H1 (cell line): ENCODE measurements around the gene SH3TC2. TPM values are rescaled to one million over a fixed set of nuclear protein-coding genes. Genes with fewer than 3 reads are reported as not detected.

Source experiments
- CTCF ChIA-PET: fragments of 300-600 bp; sonication (Branson Sonifier 250); formaldehyde crosslinking; loops from one replicate; lab custom pipeline; 2021; ENCODE audit not compliant: partially characterized antibody; lab: Charles Lee
- POLR2A ChIA-PET: fragments of 300-600 bp; sonication (Branson Sonifier 250); formaldehyde crosslinking; loops from one replicate; lab custom pipeline; 2021; ENCODE audit warnings: inconsistent platforms; ENCODE audit not compliant: partially characterized antibody; lab: Charles Lee
- DNase-seq, 2 experiments: peaks; one replicate each; pipeline versions ENCODE4 v3.0.0 to v3.0.0-alpha.2; 2010 to 2022; ENCODE audit warnings: low spot score in 2 of 2, low read depth in 1 of 2, mixed read lengths in 1 of 2
- FAIRE-seq: peaks from 2 replicates; lab custom pipeline; 2011; peaks lifted over from hg19 to GRCh38; lab: Jason Lieb, UNC
- H2AFZ ChIP-seq: 2 replicates; pipeline ENCODE4 v1.8.1; 2012; ENCODE audit warnings: low read length, inconsistent platforms
- H2AK5ac ChIP-seq: 2 replicates; pipeline ENCODE4 v1.6.1; 2013; ENCODE audit warnings: low read depth, low read length
- H2BK120ac ChIP-seq: replicated peaks from 2 replicates; pipeline ENCODE3; 2013; ENCODE audit warnings: low read depth, low read length, inconsistent platforms
- H2BK12ac ChIP-seq: 2 replicates; pipeline ENCODE4 v1.6.1; 2013; ENCODE audit warnings: low read depth, low read length
- H2BK15ac ChIP-seq: 2 replicates; pipeline ENCODE4 v1.6.1; 2013; ENCODE audit warnings: low read length
- H2BK20ac ChIP-seq: 2 replicates; pipeline ENCODE4 v1.6.1; 2013; ENCODE audit warnings: low read length
- H2BK5ac ChIP-seq: 2 replicates; pipeline ENCODE4 v1.6.1; 2013; ENCODE audit warnings: low read depth, low read length
- H3K14ac ChIP-seq: 2 replicates; pipeline ENCODE4 v1.6.1; 2013; ENCODE audit warnings: inconsistent platforms; ENCODE audit not compliant: insufficient read length
- H3K18ac ChIP-seq: 2 replicates; pipeline ENCODE4 v1.6.1; 2013; ENCODE audit warnings: low read length; ENCODE audit errors: extremely low read depth
- H3K23ac ChIP-seq: 2 replicates; pipeline ENCODE4 v1.6.1; 2013; ENCODE audit warnings: inconsistent platforms; ENCODE audit not compliant: insufficient read length
- H3K23me2 ChIP-seq: 2 replicates; pipeline ENCODE4 v1.6.1; 2013; ENCODE audit warnings: low read depth, low read length
- H3K27ac ChIP-seq: 2 replicates; pipeline ENCODE4 v1.6.1; 2011; ENCODE audit warnings: low read depth, low read length, inconsistent platforms
- H3K27me3 ChIP-seq, 4 experiments: replicated peaks in 1 of 4; 1 replicate in 1 of 4; 2 replicates in 3 of 4; pipeline versions ENCODE4 v1.6.1 to v1.8.1; 2011 to 2013; ENCODE audit warnings: low read length in 3 of 4, mild to moderate bottlenecking in 3 of 4, inconsistent platforms in 2 of 4, mixed read lengths in 2 of 4, moderate library complexity in 1 of 4; ENCODE audit not compliant: control insufficient read depth in 3 of 4, insufficient read depth in 3 of 4; ENCODE audit errors: extremely low read depth in 1 of 4
- H3K36me3 ChIP-seq, 4 experiments: 2 replicates each; pipeline versions ENCODE4 v1.6.1 to v1.8.1; 2011 to 2013; ENCODE audit warnings: mild to moderate bottlenecking in 4 of 4, low read length in 3 of 4, moderate library complexity in 2 of 4, control low read depth in 1 of 4, inconsistent platforms in 1 of 4; ENCODE audit not compliant: insufficient read depth in 4 of 4, control insufficient read depth in 2 of 4
- H3K4ac ChIP-seq: replicated peaks from 2 replicates; pipeline ENCODE3; 2013; ENCODE audit warnings: low read length, low read depth, mixed read lengths, inconsistent platforms; ENCODE audit not compliant: insufficient read length
- H3K4me1 ChIP-seq, 4 experiments: replicated peaks in 1 of 4; 1 replicate in 1 of 4; 2 replicates in 3 of 4; pipeline versions ENCODE4 v1.6.1 to v1.8.1; 2011 to 2013; ENCODE audit warnings: low read length in 3 of 4, inconsistent platforms in 2 of 4, mixed read lengths in 1 of 4; ENCODE audit not compliant: insufficient read depth in 4 of 4, control insufficient read depth in 3 of 4
- H3K4me2 ChIP-seq, 2 experiments: 2 replicates each; pipeline versions ENCODE4 v1.6.1 to v1.8.1; 2011 to 2013; ENCODE audit warnings: low read depth in 2 of 2, low read length in 2 of 2, control low read depth in 1 of 2, inconsistent platforms in 1 of 2, mild to moderate bottlenecking in 1 of 2; ENCODE audit not compliant: insufficient read depth in 1 of 2
- H3K4me3 ChIP-seq, 4 experiments: fragments of 200-600, 300-600 bp in 1 of 4; sonication (generic), shearing (Covaris generic), sonication (Bioruptor Twin) in 1 of 4; 2 replicates each; pipeline versions ENCODE4 v1.5.1 to v1.8.1; 2011 to 2016; ENCODE audit warnings: low read length in 4 of 4, low read depth in 3 of 4, control low read depth in 2 of 4, inconsistent platforms in 2 of 4, mild to moderate bottlenecking in 2 of 4, mixed read lengths in 1 of 4, moderate library complexity in 1 of 4; ENCODE audit not compliant: insufficient read depth in 2 of 4; ENCODE audit errors: extremely low read depth in 1 of 4
- H3K56ac ChIP-seq: replicated peaks from 2 replicates; pipeline ENCODE3; 2013; ENCODE audit warnings: low read depth, mild to moderate bottlenecking, mixed read lengths, low read length, inconsistent platforms; ENCODE audit not compliant: insufficient read length
- H3K79me1 ChIP-seq: 2 replicates; pipeline ENCODE4 v1.6.1; 2013; ENCODE audit warnings: low read depth, low read length, control low read depth
- H3K79me2 ChIP-seq, 2 experiments: 2 replicates each; pipeline versions ENCODE4 v1.6.1 to v1.8.1; 2012 to 2013; ENCODE audit warnings: low read length in 2 of 2, mild to moderate bottlenecking in 2 of 2, inconsistent platforms in 1 of 2; ENCODE audit not compliant: insufficient read depth in 2 of 2, control insufficient read depth in 1 of 2
- H3K9ac ChIP-seq, 4 experiments: replicated peaks in 1 of 4; 1 replicate in 1 of 4; 2 replicates in 3 of 4; pipeline versions ENCODE4 v1.6.1 to v1.8.1; 2011 to 2013; ENCODE audit warnings: low read depth in 3 of 4, low read length in 3 of 4, control low read depth in 2 of 4, mild to moderate bottlenecking in 2 of 4, moderate library complexity in 2 of 4, inconsistent platforms in 1 of 4; ENCODE audit errors: extremely low read depth in 1 of 4
- H3K9me3 ChIP-seq, 2 experiments: 2 replicates each; pipeline versions ENCODE4 v1.6.1 to v1.8.1; 2012 to 2013; ENCODE audit warnings: mild to moderate bottlenecking in 2 of 2, moderate library complexity in 2 of 2, control low read depth in 1 of 2, inconsistent platforms in 1 of 2, low read depth in 1 of 2, low read length in 1 of 2, mixed read lengths in 1 of 2; ENCODE audit not compliant: insufficient read depth in 2 of 2
- H4K20me1 ChIP-seq, 2 experiments: replicated peaks in 1 of 2; 2 replicates each; pipeline versions ENCODE3 to v1.8.1; 2011 to 2013; ENCODE audit warnings: inconsistent platforms in 2 of 2, low read length in 2 of 2, mild to moderate bottlenecking in 1 of 2; ENCODE audit not compliant: insufficient read depth in 2 of 2, control insufficient read depth in 1 of 2
- H4K5ac ChIP-seq: 2 replicates; pipeline ENCODE4 v1.6.1; 2013; ENCODE audit warnings: low read length, low read depth, mixed read lengths, inconsistent platforms; ENCODE audit not compliant: insufficient read length
- H4K8ac ChIP-seq: 2 replicates; pipeline ENCODE4 v1.8.0; 2013; ENCODE audit warnings: mild to moderate bottlenecking, moderate library complexity, low read length, inconsistent platforms; ENCODE audit not compliant: insufficient read depth; ENCODE audit errors: extremely low read depth
- H4K91ac ChIP-seq: replicated peaks from 2 replicates; pipeline ENCODE3; 2013; ENCODE audit warnings: low read length, mixed read lengths, inconsistent platforms; ENCODE audit not compliant: insufficient read length
- WGBS, 2 experiments: shearing (Covaris generic) in 1 of 2; methylation state at CpG; one replicate each; pipeline versions ENCODE4 v1.1.6 to v1.1.7; 2013 to 2015; ENCODE audit warnings: low lambda C conversion rate in 2 of 2, mixed read lengths in 2 of 2, inconsistent platforms in 1 of 2, low coverage in 1 of 2, missing lambda C conversion rate in 1 of 2; ENCODE audit not compliant: insufficient replicate concordance in 2 of 2, insufficient coverage in 1 of 2, insufficient read length in 1 of 2; ENCODE audit errors: extremely low coverage in 1 of 2, missing lambda C conversion rate in 1 of 2; 5-methylcytosine and 5-hydroxymethylcytosine counted together
- polyA plus RNA-seq, 7 experiments: library from polyadenylated mRNA; depleted of rRNA in 3 of 7; stranded (reverse) in 5 of 7; unstranded in 2 of 7; fragments of >200 nt in 5 of 7; fragments of 200-250 nt in 2 of 7; gene quantifications; 1 replicate in 5 of 7; 2 replicates in 1 of 7; 4 replicates in 1 of 7; pipeline versions ENCODE4 v1.2.1 to v1.2.3, GENCODE V29; 2011 to 2013; ENCODE audit warnings: missing spikeins in 2 of 7, mixed read lengths in 2 of 7
- total RNA-seq: library from RNA; stranded (reverse); fragmentation: NEBNext Ultra II Directional; extraction: Animal tissue kit (Norgen Biotek cat#: 25700); gene quantifications from 2 replicates; pipeline ENCODE4 v1.2.1, GENCODE V29; 2021

SH3TC2 gene
- total and polyA plus RNA-seq, 2 of the 8 experiments (the other 6 are each of a cell fraction or from before 2014, with no cell fraction given): 0.11 to 0.80 TPM

GRCh38 chr5:148979083-148979723 is 83.7 kb downstream of the SH3TC2 start:
- H3K4me2 ChIP-seq: no peak overlapping the region
- no peak overlapping the region for H4K5ac ChIP-seq
- no peak overlapping the region for H3K9ac ChIP-seq
- H4K8ac ChIP-seq: no peak overlapping the region
- H3K27me3 ChIP-seq: no peaks in the 10 kb centered on the region
- H3K36me3 ChIP-seq: no peaks in the 10 kb centered on the region
- no peak overlapping the region for H2BK20ac ChIP-seq
- no peaks in the 10 kb centered on the region for H3K23me2 ChIP-seq
- H2BK5ac ChIP-seq: no peak overlapping the region
- no peaks in the 10 kb centered on the region for H3K79me1 ChIP-seq
- H3K27ac ChIP-seq: no peak overlapping the region
- H3K56ac ChIP-seq: no peak overlapping the region
- H2BK120ac ChIP-seq: no peak overlapping the region
- no peaks in the 10 kb centered on the region for H3K9me3 ChIP-seq
- no peak overlapping the region for H3K14ac ChIP-seq
- FAIRE-seq (no peak), DNase-seq (no peak)
- no peak overlapping the region for H2BK12ac ChIP-seq
- H2BK15ac ChIP-seq: no peak overlapping the region
- H3K4me1 ChIP-seq: peaks cover 0 to 13% (median 5%) of the 10 kb centered on the region in 4 experiments; a peak in 4 of 7 replicates
- H2AK5ac ChIP-seq: no peak overlapping the region
- WGBS, 2 experiments: 92% methylated on average over 7 of the region's 7 CpGs; no CpG with 5 or more reads in 1 of the 2 experiments
- POLR2A ChIA-PET: interaction anchor here (0.9 kb wide), 1 partner anchor 62 kb away, joined by 3 read pairs; no protein-coding TSS in a partner anchor
- no peak overlapping the region for H2AFZ ChIP-seq
- H3K18ac ChIP-seq: no peak overlapping the region
- H3K79me2 ChIP-seq: no peaks in the 10 kb centered on the region
- H3K4ac ChIP-seq: no peak overlapping the region
- CTCF ChIA-PET: interaction anchor here (0.8 to 7.7 kb wide), 12 partner anchors 8 to 248 kb away, joined by 3 to 45 read pairs (median 6); no protein-coding TSS in a partner anchor
- H4K20me1 ChIP-seq: no peaks in the 10 kb centered on the region
- H4K91ac ChIP-seq: no peak overlapping the region
- H3K23ac ChIP-seq: no peak overlapping the region
- H3K4me3 ChIP-seq: no peak overlapping the region
